ENCODE results near the gene RTN4R.

The RTN4R gene

GRCh38 chr22:20219667-20220628 lies 48.2 kb downstream of the RTN4R start:
- DNase-seq, result no peak
- Histone ChIP-seq H3K4me1 (ENCODE audit: control insufficient read depth, insufficient read depth, low read length, poor library complexity, severe bottlenecking) (no peaks in the 10 kb centered on the region), H3K27ac (ENCODE audit: insufficient read depth, low read length, poor library complexity, severe bottlenecking) (no peak overlapping the region), H3K36me3 (ENCODE audit: control insufficient read depth, insufficient read depth, low read length) (no peaks in the 10 kb centered on the region), H3K27me3 (replicated peaks; ENCODE audit: control insufficient read depth, insufficient read depth, low read length, poor library complexity, severe bottlenecking) (no peaks in the 10 kb centered on the region), H3K4me3 (ENCODE audit: insufficient read depth, low read depth, low read length, poor library complexity, severe bottlenecking) (no peak overlapping the region), H3K9me3 (ENCODE audit: control insufficient read depth, low read length) (no peaks in the 10 kb centered on the region)

- DNase-seq, result no peak
- H3K27ac ChIP-seq (ENCODE audit: insufficient read depth, low read length, poor library complexity, severe bottlenecking), result no peak overlapping the region
- H3K4me3 ChIP-seq (ENCODE audit: insufficient read depth, low read depth, low read length, poor library complexity, severe bottlenecking), result no peak overlapping the region
- H3K9me3 ChIP-seq (ENCODE audit: control insufficient read depth, low read length), result no peaks in the 10 kb centered on the region
- H3K27me3 ChIP-seq (replicated peaks; ENCODE audit: control insufficient read depth, insufficient read depth, low read length, poor library complexity, severe bottlenecking), result no peaks in the 10 kb centered on the region
- H3K4me1 ChIP-seq (ENCODE audit: control insufficient read depth, insufficient read depth, low read length, poor library complexity, severe bottlenecking), result no peaks in the 10 kb centered on the region
- no peaks in the 10 kb centered on the region for H3K36me3 ChIP-seq (ENCODE audit: control insufficient read depth, insufficient read depth, low read length)
These were observed 49.1 kb downstream of the RTN4R start for GRCh38 chr22:20218987-20219386.

GRCh38 chr22:20218326-20218872 lies 49.7 kb downstream of the RTN4R start:
- DNase-seq, result no peak
- H3K4me1 ChIP-seq (ENCODE audit: control insufficient read depth, insufficient read depth, low read length, poor library complexity, severe bottlenecking), result no peaks in the 10 kb centered on the region
- H3K9me3 ChIP-seq (ENCODE audit: control insufficient read depth, low read length), result no peaks in the 10 kb centered on the region
- no peak overlapping the region for H3K4me3 ChIP-seq (ENCODE audit: insufficient read depth, low read depth, low read length, poor library complexity, severe bottlenecking)
- no peaks in the 10 kb centered on the region for H3K36me3 ChIP-seq (ENCODE audit: control insufficient read depth, insufficient read depth, low read length)
- H3K27me3 ChIP-seq (replicated peaks; ENCODE audit: control insufficient read depth, insufficient read depth, low read length, poor library complexity, severe bottlenecking), result no peaks in the 10 kb centered on the region
- H3K27ac ChIP-seq (ENCODE audit: insufficient read depth, low read length, poor library complexity, severe bottlenecking), result no peak overlapping the region

- Histone ChIP-seq H3K4me1 (ENCODE audit: control insufficient read depth, insufficient read depth, low read length, poor library complexity, severe bottlenecking) (no peaks in the 10 kb centered on the region), H3K27me3 (replicated peaks; ENCODE audit: control insufficient read depth, insufficient read depth, low read length, poor library complexity, severe bottlenecking) (no peaks in the 10 kb centered on the region), H3K27ac (ENCODE audit: insufficient read depth, low read length, poor library complexity, severe bottlenecking) (no peak overlapping the region), H3K4me3 (ENCODE audit: insufficient read depth, low read depth, low read length, poor library complexity, severe bottlenecking) (no peak overlapping the region), H3K9me3 (ENCODE audit: control insufficient read depth, low read length) (no peaks in the 10 kb centered on the region), H3K36me3 (ENCODE audit: control insufficient read depth, insufficient read depth, low read length) (no peaks in the 10 kb centered on the region)
- no peak for DNase-seq
These were observed 50.6 kb downstream of the RTN4R start for GRCh38 chr22:20217563-20217962.

- no peaks in the 10 kb centered on the region for H3K27me3 ChIP-seq (replicated peaks; ENCODE audit: control insufficient read depth, insufficient read depth, low read length, poor library complexity, severe bottlenecking)
- H3K27ac ChIP-seq (ENCODE audit: insufficient read depth, low read length, poor library complexity, severe bottlenecking), result no peak overlapping the region
- no peak overlapping the region for H3K4me3 ChIP-seq (ENCODE audit: insufficient read depth, low read depth, low read length, poor library complexity, severe bottlenecking)
- no peaks in the 10 kb centered on the region for H3K4me1 ChIP-seq (ENCODE audit: control insufficient read depth, insufficient read depth, low read length, poor library complexity, severe bottlenecking)
- DNase-seq, result no peak
- no peaks in the 10 kb centered on the region for H3K36me3 ChIP-seq (ENCODE audit: control insufficient read depth, insufficient read depth, low read length)
- H3K9me3 ChIP-seq (ENCODE audit: control insufficient read depth, low read length), result no peaks in the 10 kb centered on the region
These were observed 51.1 kb downstream of the RTN4R start for GRCh38 chr22:20216863-20217499.

- Histone ChIP-seq H3K27me3 (replicated peaks; ENCODE audit: control insufficient read depth, insufficient read depth, low read length, poor library complexity, severe bottlenecking) (no peaks in the 10 kb centered on the region), H3K27ac (ENCODE audit: insufficient read depth, low read length, poor library complexity, severe bottlenecking) (no peak overlapping the region), H3K9me3 (ENCODE audit: control insufficient read depth, low read length) (no peaks in the 10 kb centered on the region), H3K4me1 (ENCODE audit: control insufficient read depth, insufficient read depth, low read length, poor library complexity, severe bottlenecking) (no peaks in the 10 kb centered on the region), H3K4me3 (ENCODE audit: insufficient read depth, low read depth, low read length, poor library complexity, severe bottlenecking) (no peak overlapping the region), H3K36me3 (ENCODE audit: control insufficient read depth, insufficient read depth, low read length) (no peaks in the 10 kb centered on the region)
- DNase-seq, result no peak
These were observed 52.4 kb downstream of the RTN4R start for GRCh38 chr22:20215742-20216141.

GRCh38 chr22:20214853-20215252 lies 53.3 kb downstream of the RTN4R start:
- Histone ChIP-seq H3K4me1 (ENCODE audit: control insufficient read depth, insufficient read depth, low read length, poor library complexity, severe bottlenecking) (no peaks in the 10 kb centered on the region), H3K4me3 (ENCODE audit: insufficient read depth, low read depth, low read length, poor library complexity, severe bottlenecking) (no peak overlapping the region)

GRCh38 chr22:20213833-20214708 lies 54.0 kb downstream of the RTN4R start:
- no peak overlapping the region for H3K4me3 ChIP-seq (ENCODE audit: insufficient read depth, low read depth, low read length, poor library complexity, severe bottlenecking)
- H3K27ac ChIP-seq (ENCODE audit: insufficient read depth, low read length, poor library complexity, severe bottlenecking), result no peak overlapping the region
- no peaks in the 10 kb centered on the region for H3K36me3 ChIP-seq (ENCODE audit: control insufficient read depth, insufficient read depth, low read length)
- no peaks in the 10 kb centered on the region for H3K9me3 ChIP-seq (ENCODE audit: control insufficient read depth, low read length)
- no peaks in the 10 kb centered on the region for H3K4me1 ChIP-seq (ENCODE audit: control insufficient read depth, insufficient read depth, low read length, poor library complexity, severe bottlenecking)
- no peaks in the 10 kb centered on the region for H3K27me3 ChIP-seq (replicated peaks; ENCODE audit: control insufficient read depth, insufficient read depth, low read length, poor library complexity, severe bottlenecking)
- DNase-seq, result no peak

More at GRCh38 chr22:20214853-20215252, 53.3 kb downstream of the RTN4R start:
- H3K9me3 ChIP-seq (ENCODE audit: control insufficient read depth, low read length), result no peaks in the 10 kb centered on the region
- no peak overlapping the region for H3K27ac ChIP-seq (ENCODE audit: insufficient read depth, low read length, poor library complexity, severe bottlenecking)
- H3K36me3 ChIP-seq (ENCODE audit: control insufficient read depth, insufficient read depth, low read length), result no peaks in the 10 kb centered on the region
- H3K27me3 ChIP-seq (replicated peaks; ENCODE audit: control insufficient read depth, insufficient read depth, low read length, poor library complexity, severe bottlenecking), result no peaks in the 10 kb centered on the region
- DNase-seq, result no peak

- H3K27ac ChIP-seq (ENCODE audit: insufficient read depth, low read length, poor library complexity, severe bottlenecking), result no peak overlapping the region
- no peaks in the 10 kb centered on the region for H3K27me3 ChIP-seq (replicated peaks; ENCODE audit: control insufficient read depth, insufficient read depth, low read length, poor library complexity, severe bottlenecking)
- H3K36me3 ChIP-seq (ENCODE audit: control insufficient read depth, insufficient read depth, low read length), result no peaks in the 10 kb centered on the region
- no peak overlapping the region for H3K4me3 ChIP-seq (ENCODE audit: insufficient read depth, low read depth, low read length, poor library complexity, severe bottlenecking)
- no peak for DNase-seq
- no peaks in the 10 kb centered on the region for H3K9me3 ChIP-seq (ENCODE audit: control insufficient read depth, low read length)
- H3K4me1 ChIP-seq (ENCODE audit: control insufficient read depth, insufficient read depth, low read length, poor library complexity, severe bottlenecking), result peaks cover 3% of the 10 kb centered on the region
These were observed 55.1 kb downstream of the RTN4R start for GRCh38 chr22:20212754-20213699.
